IPS DF 6.9 (cell line): ENCODE data around the gene ZMYND15.

Source experiments
- DNase-seq: peaks from one replicate; pipeline ENCODE4 v3.0.0-alpha.2; 2013; ENCODE audit warnings: low read depth, low spot score
- H3K27ac ChIP-seq: one replicate; pipeline ENCODE4 v1.5.1; 2013; ENCODE audit warnings: low read length, control low read depth
- H3K27me3 ChIP-seq: 2 replicates; pipeline ENCODE4 v1.6.1; 2013; ENCODE audit warnings: mild to moderate bottlenecking, low read length; ENCODE audit not compliant: control insufficient read depth, insufficient read depth
- H3K36me3 ChIP-seq: 2 replicates; pipeline ENCODE4 v1.6.1; 2013; ENCODE audit warnings: low read length; ENCODE audit not compliant: control insufficient read depth, insufficient read depth
- H3K4me1 ChIP-seq: 2 replicates; pipeline ENCODE4 v1.6.1; 2013; ENCODE audit warnings: low read length; ENCODE audit not compliant: control insufficient read depth, insufficient read depth
- H3K4me3 ChIP-seq: 2 replicates; pipeline ENCODE4 v1.5.1; 2013; ENCODE audit warnings: mild to moderate bottlenecking, low read length
- H3K9me3 ChIP-seq: 2 replicates; pipeline ENCODE4 v1.6.1; 2013; ENCODE audit warnings: low read length, inconsistent platforms; ENCODE audit not compliant: control insufficient read depth, insufficient read depth
- WGBS: extraction: QIAGEN DNeasy Blood & Tissue Kit; methylation state at CpG from one replicate; pipeline ENCODE4 v1.1.7; 2013; ENCODE audit warnings: mixed read lengths, missing lambda C conversion rate; ENCODE audit not compliant: insufficient read length, insufficient coverage; 5-methylcytosine and 5-hydroxymethylcytosine counted together

The ZMYND15 gene

DNA sequence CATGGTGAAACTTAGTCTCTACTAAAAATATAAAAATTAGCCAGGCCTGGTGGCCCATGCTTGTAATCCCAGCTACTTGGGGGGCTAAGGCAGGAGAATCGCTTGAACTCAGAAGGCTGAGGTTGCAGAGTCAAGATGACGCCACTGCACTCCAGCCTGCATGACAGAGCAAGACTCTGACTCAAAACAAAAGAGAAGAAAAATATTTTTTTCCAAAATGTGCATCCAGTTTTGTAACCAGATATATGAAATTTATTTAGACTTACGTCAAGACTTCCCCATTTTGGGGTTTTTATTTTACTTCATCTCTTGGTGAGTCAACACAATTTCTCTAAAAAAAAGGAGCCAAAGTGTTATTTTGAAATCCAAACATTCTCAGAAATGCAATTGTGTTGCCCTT lies 26.6 kb downstream of the ZMYND15 start:
- Histone ChIP-seq H3K27ac (no peak overlapping the region), H3K4me1 (no peaks in the 10 kb centered on the region), H3K4me3 (no peak overlapping the region), H3K36me3 (no peaks in the 10 kb centered on the region), H3K9me3 (no peaks in the 10 kb centered on the region), H3K27me3 (no peaks in the 10 kb centered on the region)
- no CpG with 5 or more reads among the region's 3 CpGs for WGBS
- no peak for DNase-seq

GRCh38 chr17:4766723-4767122 lies 27.1 kb downstream of the ZMYND15 start:
- Histone ChIP-seq H3K4me3 (no peak overlapping the region), H3K27me3 (no peaks in the 10 kb centered on the region), H3K36me3 (no peaks in the 10 kb centered on the region), H3K27ac (no peak overlapping the region), H3K9me3 (no peaks in the 10 kb centered on the region), H3K4me1 (no peaks in the 10 kb centered on the region)
- no CpG with 5 or more reads among the region's 9 CpGs for WGBS
- no peak for DNase-seq

- no peak overlapping the region for H3K27ac ChIP-seq
- no peaks in the 10 kb centered on the region for H3K27me3 ChIP-seq
- H3K36me3 ChIP-seq = no peaks in the 10 kb centered on the region
- no peaks in the 10 kb centered on the region for H3K4me1 ChIP-seq
- no CpG with 5 or more reads among the region's 6 CpGs for WGBS
- no peak for DNase-seq
- no peak overlapping the region for H3K4me3 ChIP-seq
- H3K9me3 ChIP-seq = no peaks in the 10 kb centered on the region
Observed at GRCh38 chr17:4768298-4768697, 28.7 kb downstream of the ZMYND15 start.

DNA sequence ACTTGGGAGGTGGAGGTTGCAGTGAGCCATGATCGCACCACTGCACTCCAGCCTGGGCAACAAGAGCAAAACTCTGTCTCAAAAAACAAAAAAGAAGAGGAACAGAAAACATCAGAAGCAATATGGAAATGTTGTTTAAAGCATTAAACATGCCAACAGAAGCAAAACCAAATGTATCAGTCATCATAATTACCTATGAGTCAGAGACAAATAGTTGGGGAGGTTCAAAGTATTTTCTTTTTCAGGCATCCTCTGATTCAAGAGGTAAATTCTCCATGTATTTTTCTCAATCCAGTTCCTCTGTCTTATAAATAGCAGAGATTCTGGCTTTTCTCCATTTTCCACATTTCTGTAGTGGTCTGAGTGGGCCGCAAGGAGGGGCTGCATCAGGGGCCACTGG lies 30.0 kb downstream of the ZMYND15 start:
- no peaks in the 10 kb centered on the region for H3K4me1 ChIP-seq
- no peaks in the 10 kb centered on the region for H3K27me3 ChIP-seq
- no peaks in the 10 kb centered on the region for H3K36me3 ChIP-seq
- no CpG with 5 or more reads among the region's 2 CpGs for WGBS
- no peaks in the 10 kb centered on the region for H3K9me3 ChIP-seq
- no peak overlapping the region for H3K27ac ChIP-seq
- H3K4me3 ChIP-seq = no peak overlapping the region
- no peak for DNase-seq

DNA sequence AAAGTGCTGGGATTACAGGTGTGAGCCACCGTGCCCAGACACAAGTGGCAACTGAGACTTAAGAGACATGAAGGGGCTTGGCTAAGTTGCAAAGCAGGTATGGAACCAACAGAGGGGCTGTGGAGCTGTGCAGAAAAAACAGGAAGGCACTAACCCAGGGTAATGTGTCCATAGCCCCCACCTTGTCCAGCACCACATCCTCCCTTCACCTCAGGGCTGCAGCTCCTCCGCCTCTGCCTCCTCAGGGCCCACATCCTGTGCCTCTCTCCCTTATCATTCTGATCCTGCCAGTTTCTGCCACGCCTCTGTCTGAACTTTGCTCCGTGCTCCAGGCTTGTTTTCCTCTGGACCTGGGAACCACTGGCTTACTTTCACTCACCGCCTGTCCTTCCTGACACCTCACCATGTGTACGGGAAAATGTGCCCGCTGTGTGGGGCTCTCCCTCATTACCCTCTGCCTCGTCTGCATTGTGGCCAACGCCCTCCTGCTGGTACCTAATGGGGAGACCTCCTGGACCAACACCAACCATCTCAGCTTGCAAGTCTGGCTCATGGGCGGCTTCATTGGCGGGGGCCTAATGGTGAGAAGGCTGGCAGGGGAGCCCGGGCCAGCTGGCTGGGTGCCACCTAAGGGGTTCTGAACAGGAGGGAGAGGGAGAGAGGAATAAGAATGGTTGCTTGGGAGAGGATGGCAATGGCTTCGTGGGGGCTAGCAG lies 32.0 kb downstream of the ZMYND15 start, which contains the start of gene TM4SF5:
Gene TM4SF5 (plus strand): TSS at position 368 of the 716 bp plus-strand sequence. CDS start 37 bp downstream, at position 405.
- H3K27ac ChIP-seq = no peak within 1 kb of the TSS
- no peaks in the 10 kb centered on the region for H3K27me3 ChIP-seq
- H3K9me3 ChIP-seq = no peaks in the 10 kb centered on the region
- whole genome bisulfite sequencing = no CpG with 5 or more reads among the region's 13 CpGs
- no peak for DNase-seq
- H3K36me3 ChIP-seq = no peaks in the 10 kb centered on the region
- no peaks in the 10 kb centered on the region for H3K4me1 ChIP-seq
- no peak within 1 kb of the TSS for H3K4me3 ChIP-seq

- no CpG with 5 or more reads among the region's 10 CpGs for WGBS
- Histone ChIP-seq H3K36me3 (no peaks in the 10 kb centered on the region), H3K27ac (no peak overlapping the region), H3K9me3 (no peaks in the 10 kb centered on the region), H3K27me3 (no peaks in the 10 kb centered on the region), H3K4me1 (no peaks in the 10 kb centered on the region), H3K4me3 (no peak overlapping the region)
- no peak for DNase-seq
Observed at GRCh38 chr17:4772235-4772613, 32.6 kb downstream of the ZMYND15 start.

- WGBS = no CpG with 5 or more reads among the region's 9 CpGs
- Histone ChIP-seq H3K4me3 (no peak overlapping the region), H3K4me1 (no peaks in the 10 kb centered on the region), H3K27me3 (no peaks in the 10 kb centered on the region), H3K27ac (no peak overlapping the region), H3K9me3 (no peaks in the 10 kb centered on the region), H3K36me3 (no peaks in the 10 kb centered on the region)
- no peak for DNase-seq
Observed at GRCh38 chr17:4777969-4778760, 38.5 kb downstream of the ZMYND15 start.

- Histone ChIP-seq H3K36me3 (no peaks in the 10 kb centered on the region), H3K27me3 (no peaks in the 10 kb centered on the region), H3K9me3 (no peaks in the 10 kb centered on the region), H3K27ac (no peak overlapping the region), H3K4me3 (no peak overlapping the region), H3K4me1 (no peaks in the 10 kb centered on the region)
- DNase-seq = no peak
- no CpG with 5 or more reads among the region's 11 CpGs for WGBS
Observed at GRCh38 chr17:4780325-4780955, 40.8 kb downstream of the ZMYND15 start.

DNA sequence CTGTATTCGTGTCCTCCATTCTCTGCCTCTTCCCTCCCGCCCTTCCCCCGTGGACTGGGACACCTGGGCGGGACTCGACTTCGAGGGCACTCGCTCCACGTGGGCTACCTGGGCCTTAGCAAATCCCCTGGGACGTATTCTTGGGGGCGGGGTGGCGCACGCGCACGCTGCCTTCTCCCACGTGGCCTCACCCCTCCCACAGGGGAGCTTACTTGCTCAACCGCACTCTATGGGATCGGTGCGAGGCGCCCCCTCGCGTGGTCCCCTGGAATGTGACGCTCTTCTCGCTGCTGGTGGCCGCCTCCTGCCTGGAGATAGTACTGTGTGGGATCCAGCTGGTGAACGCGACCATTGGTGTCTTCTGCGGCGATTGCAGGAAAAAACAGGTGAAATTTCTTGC lies 43.0 kb downstream of the ZMYND15 start:
- WGBS = no CpG with 5 or more reads among the region's 28 CpGs
- Histone ChIP-seq H3K36me3 (no peaks in the 10 kb centered on the region), H3K9me3 (no peaks in the 10 kb centered on the region), H3K27me3 (no peaks in the 10 kb centered on the region), H3K4me3 (no peak overlapping the region), H3K4me1 (peaks cover 1% of the 10 kb centered on the region; the same call in 1 of the 2 replicates), H3K27ac (no peak overlapping the region)
- no peak for DNase-seq

DNA sequence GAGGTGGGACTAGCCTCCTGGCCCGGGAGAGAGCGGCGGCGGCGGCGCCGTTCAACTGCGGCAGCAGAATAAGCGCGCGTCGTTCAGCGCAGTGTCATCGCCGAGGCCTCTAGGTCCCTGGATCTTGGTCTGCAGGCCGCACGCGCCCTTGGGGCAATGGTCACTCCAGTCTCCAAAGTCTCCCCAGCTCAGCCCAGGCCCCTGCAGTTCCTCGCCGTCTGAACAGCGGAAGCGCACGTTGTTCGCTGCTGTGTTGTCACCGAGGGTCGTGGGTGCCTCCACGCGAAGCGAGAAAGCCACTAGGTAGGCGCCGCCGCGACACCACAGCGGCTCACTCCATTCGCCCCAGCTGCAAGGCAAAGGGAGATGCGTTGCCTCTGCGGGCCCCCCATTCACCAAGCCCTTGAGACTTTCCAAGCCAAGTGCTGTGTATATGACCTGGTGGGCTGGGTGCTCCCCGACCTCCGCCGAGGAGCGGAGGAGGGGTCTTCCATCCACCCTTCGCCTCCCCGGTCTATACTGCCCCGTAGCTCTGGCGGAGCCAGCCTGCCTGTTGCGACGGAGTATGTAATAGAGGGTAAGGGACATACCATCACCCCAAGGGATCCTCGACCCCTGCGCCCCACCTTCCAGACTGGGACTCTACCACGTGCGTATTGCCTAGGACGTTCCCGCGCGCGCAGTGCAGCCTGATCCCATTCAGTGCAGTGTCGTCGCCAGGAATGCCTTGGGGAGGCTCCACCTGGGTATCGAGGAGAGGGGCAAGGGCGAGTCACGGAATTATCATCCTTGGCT lies 45.9 kb downstream of the ZMYND15 start:
- Histone ChIP-seq H3K27ac (no peak overlapping the region), H3K4me3 (no peak overlapping the region), H3K9me3 (no peaks in the 10 kb centered on the region), H3K4me1 (peaks cover 4% of the 10 kb centered on the region), H3K36me3 (no peaks in the 10 kb centered on the region), H3K27me3 (peaks cover 9% of the 10 kb centered on the region)
- no peak for DNase-seq
- WGBS = no CpG with 5 or more reads among the region's 61 CpGs
